Memory B cell (primary cell): ENCODE results near the gene ETS2.

Experiments used
- ATAC-seq: fragments of 150-1000 bp; cut with Tn5 transposase; 2 replicates; pipeline ENCODE4 v1.10.0; 2021; ENCODE audit warnings: low read depth, mild to moderate bottlenecking, moderate library complexity
- DNase-seq, 2 donors: peaks; one replicate each; pipeline ENCODE4 v3.0.0; 2022; ENCODE audit warnings: low spot score in 2 of 2
- H3K27ac Mint-ChIP-seq: one replicate; pipeline ENCODE4 v1.8.0; 2022; ENCODE audit warnings: mild to moderate bottlenecking, moderate library complexity, mixed read lengths
- H3K27me3 Mint-ChIP-seq: one replicate; pipeline ENCODE4 v1.8.0; 2022; ENCODE audit warnings: mixed read lengths
- H3K36me3 Mint-ChIP-seq: one replicate; pipeline ENCODE4 v1.8.0; 2022; ENCODE audit warnings: mild to moderate bottlenecking, mixed read lengths
- H3K4me1 Mint-ChIP-seq: one replicate; pipeline ENCODE4 v1.8.0; 2022; ENCODE audit warnings: mixed read lengths
- H3K4me3 Mint-ChIP-seq: one replicate; pipeline ENCODE4 v1.8.0; 2022; ENCODE audit warnings: mild to moderate bottlenecking, moderate library complexity, mixed read lengths
- H3K9me3 Mint-ChIP-seq: one replicate; pipeline ENCODE4 v1.8.0; 2022; ENCODE audit warnings: mixed read lengths

The ETS2 gene

DNA sequence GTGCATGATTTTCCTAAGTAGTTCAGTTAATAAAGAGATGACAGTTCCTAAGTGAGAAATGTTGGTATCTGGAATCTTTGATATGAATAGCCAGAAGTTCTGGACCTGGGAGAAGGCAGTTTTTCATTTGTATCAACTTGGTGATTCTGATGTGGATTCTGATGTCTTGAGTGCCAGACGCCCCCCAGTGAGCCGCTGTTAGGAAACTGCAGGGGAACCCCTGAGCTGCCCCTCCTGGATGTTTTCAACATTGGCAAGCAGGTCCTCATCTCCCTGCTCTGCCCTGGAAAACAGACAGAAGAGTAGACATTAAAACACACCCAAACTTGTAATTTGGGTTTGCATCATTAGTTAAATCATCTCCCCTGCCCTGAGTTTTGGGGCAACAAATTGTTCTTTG, 7.4 kb downstream of the ETS2 start:
- peaks cover 24% of the 10 kb centered on the region for H3K36me3 Mint-ChIP-seq
- no peak overlapping the region for H3K27ac Mint-ChIP-seq
- DNase-seq = no peak
- H3K4me1 Mint-ChIP-seq = peaks cover 3% of the 10 kb centered on the region
- H3K4me3 Mint-ChIP-seq = no peak overlapping the region
- H3K27me3 Mint-ChIP-seq = peaks cover 2% of the 10 kb centered on the region
- ATAC-seq = no peak
- no peaks in the 10 kb centered on the region for H3K9me3 Mint-ChIP-seq

DNA sequence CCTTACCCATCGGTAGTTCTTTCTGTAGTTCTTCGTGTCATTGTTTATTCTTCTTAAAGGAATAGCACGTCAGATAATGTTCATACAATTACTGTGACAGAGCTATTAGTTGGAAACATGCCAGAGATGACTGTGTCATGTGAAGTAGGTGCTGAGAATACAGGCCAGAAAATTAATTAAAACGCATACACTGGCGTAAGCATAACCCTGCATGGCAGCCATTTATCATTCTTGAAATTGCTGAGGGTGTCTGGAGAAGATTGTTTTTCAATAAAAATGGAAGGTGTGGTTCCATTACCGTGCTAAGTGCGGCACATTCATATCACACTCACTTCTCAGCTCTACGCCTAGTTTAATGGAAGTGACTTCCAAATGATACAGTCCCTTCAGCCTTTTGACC, 7.8 kb downstream of the ETS2 start:
- no peak overlapping the region for H3K27ac Mint-ChIP-seq
- peaks cover 2% of the 10 kb centered on the region for H3K27me3 Mint-ChIP-seq
- no peaks in the 10 kb centered on the region for H3K9me3 Mint-ChIP-seq
- ATAC-seq (no peak), DNase-seq (no peak)
- peaks cover 28% of the 10 kb centered on the region for H3K36me3 Mint-ChIP-seq
- H3K4me3 Mint-ChIP-seq = no peak overlapping the region
- H3K4me1 Mint-ChIP-seq = peaks cover 3% of the 10 kb centered on the region

DNA sequence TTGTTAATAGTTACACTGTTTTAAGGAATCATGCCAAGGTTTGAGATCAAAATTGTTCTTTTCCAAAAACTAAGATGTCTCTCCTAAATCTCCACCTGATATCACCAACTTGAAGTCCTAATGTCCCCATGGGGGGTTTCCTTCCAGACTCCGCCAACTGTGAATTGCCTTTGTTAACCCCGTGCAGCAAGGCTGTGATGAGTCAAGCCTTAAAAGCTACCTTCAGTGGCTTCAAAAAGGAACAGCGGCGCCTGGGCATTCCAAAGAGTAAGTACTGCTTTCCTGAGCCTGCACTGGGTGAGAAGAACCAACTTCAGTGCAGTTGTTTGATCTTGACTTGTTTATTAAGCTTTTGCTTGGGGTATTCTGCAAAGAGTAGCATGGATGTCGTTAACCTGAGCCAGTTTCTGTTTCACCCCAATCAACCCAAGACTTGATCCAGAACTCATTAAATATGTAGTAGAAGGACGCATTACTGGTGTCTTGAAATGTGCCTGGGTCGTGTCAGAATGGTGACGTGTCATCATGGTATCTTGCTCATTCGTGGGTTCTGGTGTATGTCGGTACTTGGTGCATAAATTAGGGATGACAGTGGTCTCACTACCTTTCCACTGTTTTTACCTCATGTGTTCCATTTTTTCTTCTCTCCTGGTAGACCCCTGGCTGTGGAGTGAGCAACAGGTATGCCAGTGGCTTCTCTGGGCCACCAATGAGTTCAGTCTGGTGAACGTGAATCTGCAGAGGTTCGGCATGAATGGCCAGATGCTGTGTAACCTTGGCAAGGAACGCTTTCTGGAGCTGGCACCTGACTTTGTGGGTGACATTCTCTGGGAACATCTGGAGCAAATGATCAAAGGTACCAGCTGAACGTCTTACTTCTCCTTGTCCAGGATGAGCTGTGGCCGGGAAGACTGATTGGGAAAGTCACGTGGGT, 8.7 kb downstream of the ETS2 start:
- no peaks in the 10 kb centered on the region for H3K27me3 Mint-ChIP-seq
- DNase-seq (no peak), ATAC-seq (no peak)
- H3K4me1 Mint-ChIP-seq = no peaks in the 10 kb centered on the region
- peaks cover 33% of the 10 kb centered on the region for H3K36me3 Mint-ChIP-seq
- H3K4me3 Mint-ChIP-seq = no peak overlapping the region
- no peak overlapping the region for H3K27ac Mint-ChIP-seq
- H3K9me3 Mint-ChIP-seq = peaks cover 2% of the 10 kb centered on the region

DNA sequence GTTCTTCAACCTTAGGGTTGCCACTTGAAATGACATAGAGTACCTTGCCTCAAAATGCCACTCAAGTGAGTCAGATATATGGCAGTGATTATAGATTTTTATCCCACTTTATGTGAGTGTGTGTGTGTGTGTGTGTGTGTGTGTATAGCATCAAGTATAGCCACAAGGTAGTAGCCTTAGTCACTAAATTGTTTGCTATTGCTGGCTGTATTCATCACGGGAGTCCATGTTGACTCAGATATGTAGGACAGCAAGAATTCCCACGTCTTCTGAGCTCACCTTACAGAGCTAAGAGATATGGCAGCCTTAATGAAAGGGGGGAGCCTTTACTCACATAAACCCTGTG, 9.3 kb downstream of the ETS2 start:
- Mint-ChIP-seq H3K4me3 (no peak overlapping the region), H3K4me1 (no peaks in the 10 kb centered on the region), H3K9me3 (peaks cover 2% of the 10 kb centered on the region), H3K27me3 (no peaks in the 10 kb centered on the region), H3K36me3 (peaks cover 34% of the 10 kb centered on the region), H3K27ac (no peak overlapping the region)
- ATAC-seq = no peak
- no peak for DNase-seq

DNA sequence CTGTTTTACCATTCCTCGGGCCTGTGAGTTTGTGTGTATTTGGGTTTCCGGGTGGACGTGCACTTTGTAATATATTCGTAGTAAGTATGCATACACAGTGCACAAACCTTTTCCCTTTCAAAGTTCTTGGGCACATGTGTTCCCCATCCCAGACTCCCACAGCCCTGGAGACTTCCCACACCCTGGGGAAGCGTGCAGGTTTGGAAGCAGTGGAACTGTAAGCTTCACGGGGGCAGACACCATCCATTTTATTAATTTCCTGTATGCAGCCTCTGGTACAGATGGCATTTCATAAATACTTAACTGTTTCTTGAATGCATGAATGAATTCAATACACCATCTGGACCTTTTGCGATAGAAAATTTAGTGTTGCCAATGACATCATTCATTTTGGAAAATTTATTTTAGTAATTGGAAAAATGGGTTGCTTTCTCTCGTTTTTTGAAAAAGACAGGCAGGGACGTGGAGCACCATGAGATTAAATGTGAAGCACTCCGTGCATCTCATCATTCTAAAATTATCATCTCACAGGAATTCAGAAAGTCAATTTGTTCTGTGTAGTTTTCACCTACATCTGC, 10.8 kb downstream of the ETS2 start:
- Mint-ChIP-seq H3K36me3 (peaks cover 37% of the 10 kb centered on the region), H3K27ac (no peak overlapping the region), H3K9me3 (peaks cover 2% of the 10 kb centered on the region), H3K27me3 (no peaks in the 10 kb centered on the region), H3K4me1 (no peaks in the 10 kb centered on the region), H3K4me3 (no peak overlapping the region)
- ATAC-seq (no peak), DNase-seq (no peak)

DNA sequence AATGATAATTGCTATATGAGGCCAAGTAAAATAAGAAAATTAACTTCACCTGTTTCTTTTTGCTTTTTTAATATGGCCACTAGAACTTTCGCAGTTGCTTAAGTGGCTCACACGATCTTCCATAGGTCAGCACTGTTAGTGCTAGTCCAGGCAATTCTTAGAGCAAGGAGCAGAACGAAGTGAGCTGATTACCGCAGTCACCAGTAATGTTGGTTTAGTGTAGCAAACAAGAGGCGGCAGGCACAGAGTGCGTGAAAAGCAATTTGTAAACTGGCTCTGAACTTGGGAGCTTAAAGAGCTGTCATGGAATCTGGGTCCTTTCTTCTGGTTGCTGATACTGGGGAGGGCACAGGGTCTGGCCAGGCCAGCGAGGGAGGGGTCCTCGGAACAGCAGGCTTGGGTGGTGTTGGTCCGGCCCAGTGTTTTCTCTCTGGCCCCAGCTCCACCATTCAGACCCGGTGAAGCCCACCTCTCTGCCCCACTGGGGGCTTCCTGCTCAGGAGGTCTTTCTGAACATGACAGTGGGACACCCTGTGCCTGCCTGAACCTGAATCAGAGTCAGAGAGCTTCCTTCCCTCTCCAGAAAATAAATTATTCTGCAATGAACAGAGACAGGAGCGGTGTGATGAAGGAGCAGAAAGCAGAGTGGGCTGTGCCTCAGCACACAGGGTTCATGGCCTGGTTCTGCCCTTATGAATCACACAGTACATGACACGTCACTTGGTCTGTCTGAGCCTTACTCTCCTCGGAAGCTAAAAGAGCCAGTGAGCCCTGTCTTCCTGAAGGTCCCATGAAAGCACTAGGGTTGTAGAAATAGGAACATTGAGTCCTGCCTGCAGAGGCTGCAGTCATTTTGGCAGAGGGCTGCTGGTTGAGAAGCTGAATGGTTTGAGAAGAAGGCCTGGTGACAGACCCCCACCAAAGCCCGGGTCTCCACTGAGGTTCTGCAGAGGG, 11.9 kb downstream of the ETS2 start:
- ATAC-seq = no peak
- peaks cover 42% of the 10 kb centered on the region for H3K36me3 Mint-ChIP-seq
- H3K4me1 Mint-ChIP-seq = no peaks in the 10 kb centered on the region
- peaks cover 2% of the 10 kb centered on the region for H3K9me3 Mint-ChIP-seq
- no peak overlapping the region for H3K4me3 Mint-ChIP-seq
- no peak overlapping the region for H3K27ac Mint-ChIP-seq
- no peak for DNase-seq
- no peaks in the 10 kb centered on the region for H3K27me3 Mint-ChIP-seq

DNA sequence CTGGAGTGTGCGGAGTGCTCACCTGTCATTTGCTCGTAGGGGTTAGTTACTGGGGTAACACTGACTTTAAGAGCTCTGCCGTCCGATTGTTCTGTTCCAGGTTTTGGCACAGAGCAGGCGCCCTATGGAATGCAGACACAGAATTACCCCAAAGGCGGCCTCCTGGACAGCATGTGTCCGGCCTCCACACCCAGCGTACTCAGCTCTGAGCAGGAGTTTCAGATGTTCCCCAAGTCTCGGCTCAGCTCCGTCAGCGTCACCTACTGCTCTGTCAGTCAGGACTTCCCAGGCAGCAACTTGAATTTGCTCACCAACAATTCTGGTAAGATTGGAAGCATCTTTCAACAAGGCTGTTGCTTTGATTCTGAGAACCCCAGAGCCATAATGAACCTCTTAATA, 12.6 kb downstream of the ETS2 start:
- Mint-ChIP-seq H3K36me3 (peaks cover 40% of the 10 kb centered on the region), H3K27me3 (no peaks in the 10 kb centered on the region), H3K4me1 (no peaks in the 10 kb centered on the region), H3K4me3 (no peak overlapping the region), H3K27ac (no peak overlapping the region), H3K9me3 (peaks cover 2% of the 10 kb centered on the region)
- no peak for DNase-seq
- no peak for ATAC-seq

DNA sequence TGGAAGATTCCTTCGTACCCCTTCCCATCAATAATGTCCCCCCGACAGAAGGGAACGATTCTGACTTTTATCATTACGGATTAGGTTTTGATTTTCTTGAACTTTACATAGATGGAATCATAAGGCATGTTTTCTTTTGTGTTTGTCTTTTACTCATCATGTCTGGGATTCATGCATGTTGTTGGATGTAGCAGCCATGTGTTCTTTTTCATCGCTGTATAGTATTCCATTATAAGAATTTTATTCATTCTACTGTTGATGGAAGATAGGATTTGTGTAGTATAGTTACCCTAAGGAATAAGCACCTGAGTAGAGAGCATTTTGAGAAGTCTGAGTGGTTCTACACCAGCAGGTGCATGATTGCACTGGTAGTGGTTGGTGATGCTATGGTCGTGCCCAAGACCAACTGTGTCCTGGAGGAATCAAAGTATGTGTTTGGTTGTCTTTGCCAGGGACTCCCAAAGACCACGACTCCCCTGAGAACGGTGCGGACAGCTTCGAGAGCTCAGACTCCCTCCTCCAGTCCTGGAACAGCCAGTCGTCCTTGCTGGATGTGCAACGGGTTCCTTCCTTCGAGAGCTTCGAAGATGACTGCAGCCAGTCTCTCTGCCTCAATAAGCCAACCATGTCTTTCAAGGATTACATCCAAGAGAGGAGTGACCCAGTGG, 13.5 kb downstream of the ETS2 start:
- peaks cover 36% of the 10 kb centered on the region for H3K36me3 Mint-ChIP-seq

DNA sequence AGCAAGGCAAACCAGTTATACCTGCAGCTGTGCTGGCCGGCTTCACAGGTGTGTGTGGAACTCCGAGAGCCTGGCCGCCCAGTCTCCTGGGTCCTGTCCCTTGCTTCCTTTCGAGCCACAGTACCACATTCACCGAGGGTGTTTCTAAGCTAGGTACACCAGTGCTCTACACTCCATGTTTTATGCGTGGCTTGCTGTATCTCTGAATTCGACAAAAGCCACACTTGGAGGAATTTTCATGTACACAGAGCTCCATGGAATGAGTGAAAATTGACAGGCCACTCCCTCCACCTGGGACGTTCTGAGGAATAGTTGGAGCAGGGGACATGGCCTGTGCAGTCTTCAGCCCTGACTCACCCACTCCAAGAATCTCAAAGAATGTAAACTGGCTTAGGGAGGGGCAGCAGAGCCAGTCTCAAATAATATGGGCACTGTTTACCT, 14.0 kb downstream of the ETS2 start:
- peaks cover 30% of the 10 kb centered on the region for H3K36me3 Mint-ChIP-seq
- H3K9me3 Mint-ChIP-seq = peaks cover 2% of the 10 kb centered on the region

More for the DNA sequence above, 13.5 kb downstream of the ETS2 start:
- Mint-ChIP-seq H3K4me1 (no peaks in the 10 kb centered on the region), H3K9me3 (peaks cover 2% of the 10 kb centered on the region), H3K27ac (no peak overlapping the region), H3K4me3 (no peak overlapping the region), H3K27me3 (no peaks in the 10 kb centered on the region)
- ATAC-seq (no peak), DNase-seq (no peak)

DNA sequence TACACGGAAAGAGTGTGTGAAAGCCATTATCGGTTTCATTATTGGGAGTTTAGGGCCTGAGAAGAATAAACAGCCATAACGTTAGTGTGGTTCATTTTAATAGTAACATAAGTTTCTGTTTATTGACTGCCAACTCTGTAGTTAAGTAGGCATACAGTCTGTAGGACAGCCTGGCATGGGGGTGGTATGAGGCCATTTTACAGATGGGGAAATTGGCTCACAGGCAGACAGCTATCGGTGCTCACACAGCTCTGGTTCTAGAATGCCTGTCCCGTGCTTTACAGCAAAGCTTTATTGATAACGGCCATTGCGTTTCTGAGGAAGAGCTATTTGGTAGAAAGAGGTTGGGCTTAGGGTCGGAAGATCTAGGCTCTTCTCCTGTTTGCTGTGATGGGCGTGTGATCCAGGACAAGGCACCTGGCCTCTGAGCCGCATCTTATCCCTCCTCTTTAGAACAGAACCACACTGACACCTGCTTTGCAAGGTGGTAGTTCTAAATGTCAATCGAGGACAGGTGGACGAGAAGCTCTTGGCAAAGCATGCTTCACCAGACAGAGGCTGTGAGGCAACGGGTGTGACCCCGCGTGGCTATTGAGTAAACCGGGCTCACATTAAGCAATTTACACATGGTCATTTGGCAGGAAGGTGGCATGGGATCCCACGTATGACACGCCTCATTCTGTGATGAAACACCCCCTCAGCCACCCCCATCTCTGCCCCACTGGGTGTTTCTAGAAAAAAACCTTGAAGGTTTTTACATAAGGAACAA, 14.9 kb downstream of the ETS2 start:
- Mint-ChIP-seq H3K36me3 (peaks cover 25% of the 10 kb centered on the region), H3K27me3 (no peaks in the 10 kb centered on the region), H3K9me3 (peaks cover 2% of the 10 kb centered on the region), H3K27ac (no peak overlapping the region), H3K4me1 (no peaks in the 10 kb centered on the region), H3K4me3 (no peak overlapping the region)
- ATAC-seq (no peak), DNase-seq (no peak)

More for the DNA sequence above, 14.0 kb downstream of the ETS2 start:
- Mint-ChIP-seq H3K27me3 (no peaks in the 10 kb centered on the region), H3K4me1 (no peaks in the 10 kb centered on the region), H3K4me3 (no peak overlapping the region), H3K27ac (no peak overlapping the region)
- DNase-seq (no peak), ATAC-seq (no peak)

DNA sequence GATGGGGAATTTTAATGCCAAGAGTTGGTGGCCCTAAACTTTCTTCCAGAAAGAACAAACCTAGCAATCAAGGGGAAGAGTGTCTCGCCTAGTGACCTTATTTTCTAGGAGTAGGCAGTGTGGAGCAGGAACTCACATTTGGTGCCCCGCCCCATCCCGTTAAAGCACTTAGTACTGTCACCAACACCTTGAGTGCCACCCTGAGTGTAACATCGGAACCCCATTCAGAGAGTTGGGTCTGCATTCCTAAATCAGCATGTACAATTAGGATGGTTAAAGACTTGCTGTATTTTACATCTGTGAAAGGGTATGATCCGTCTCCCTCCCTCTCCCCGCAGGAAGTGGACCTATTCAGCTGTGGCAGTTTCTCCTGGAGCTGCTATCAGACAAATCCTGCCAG, 15.5 kb downstream of the ETS2 start:
- ATAC-seq = no peak
- Mint-ChIP-seq H3K27me3 (no peaks in the 10 kb centered on the region), H3K36me3 (peaks cover 23% of the 10 kb centered on the region), H3K4me1 (no peaks in the 10 kb centered on the region), H3K9me3 (peaks cover 2% of the 10 kb centered on the region), H3K4me3 (no peak overlapping the region), H3K27ac (no peak overlapping the region)
- DNase-seq = no peak

DNA sequence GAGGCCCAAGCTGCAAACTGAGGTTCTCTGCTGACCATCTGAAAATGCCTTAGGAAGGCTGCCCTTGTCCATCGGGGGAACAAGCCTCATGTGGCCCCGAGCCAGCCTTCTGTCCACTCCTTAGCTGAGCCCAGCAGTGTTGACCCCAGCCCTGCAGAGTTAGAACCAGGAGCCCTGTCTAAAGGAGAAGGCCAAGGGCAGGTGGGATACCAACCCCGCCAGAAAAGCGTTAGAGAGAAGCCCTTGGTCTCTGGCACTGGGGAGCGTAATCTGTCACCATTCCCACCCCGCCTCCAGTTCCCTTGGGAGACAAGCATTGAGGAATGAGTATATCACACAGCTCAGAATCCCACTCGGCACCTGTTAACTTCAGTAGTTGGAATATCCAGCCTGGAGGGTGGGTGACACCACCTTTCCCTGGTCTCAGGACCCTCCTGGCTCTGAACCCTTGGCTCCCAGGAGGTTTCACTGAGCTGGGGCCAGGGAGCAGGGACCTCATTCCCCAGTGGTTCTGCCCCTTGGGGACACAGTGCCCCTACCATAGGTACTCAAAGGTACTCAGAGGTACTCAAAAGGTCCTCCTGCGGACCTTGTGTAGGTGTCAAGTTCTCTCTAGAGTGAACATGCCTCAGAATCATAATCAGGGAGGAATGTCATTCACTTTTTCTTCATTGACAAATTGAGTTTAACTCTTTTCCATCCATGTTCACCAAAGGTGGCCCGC, 16.4 kb downstream of the ETS2 start:
- peaks cover 23% of the 10 kb centered on the region for H3K36me3 Mint-ChIP-seq

More for the DNA sequence above, 16.4 kb downstream of the ETS2 start:
- DNase-seq (no peak), ATAC-seq (no peak)
- no peaks in the 10 kb centered on the region for H3K27me3 Mint-ChIP-seq
- H3K4me3 Mint-ChIP-seq = no peak overlapping the region
- H3K27ac Mint-ChIP-seq = no peak overlapping the region
- no peaks in the 10 kb centered on the region for H3K4me1 Mint-ChIP-seq
- H3K9me3 Mint-ChIP-seq = peaks cover 2% of the 10 kb centered on the region
